ENCODE results near the gene PNRC1. TPM values are rescaled to one million over a fixed set of nuclear protein-coding genes. Genes with fewer than 3 reads are reported as not detected.

PNRC1 gene
- total and polyA plus RNA-seq, 2 experiments from 2014 or later: 35.0 to 38.6 TPM

DNA sequence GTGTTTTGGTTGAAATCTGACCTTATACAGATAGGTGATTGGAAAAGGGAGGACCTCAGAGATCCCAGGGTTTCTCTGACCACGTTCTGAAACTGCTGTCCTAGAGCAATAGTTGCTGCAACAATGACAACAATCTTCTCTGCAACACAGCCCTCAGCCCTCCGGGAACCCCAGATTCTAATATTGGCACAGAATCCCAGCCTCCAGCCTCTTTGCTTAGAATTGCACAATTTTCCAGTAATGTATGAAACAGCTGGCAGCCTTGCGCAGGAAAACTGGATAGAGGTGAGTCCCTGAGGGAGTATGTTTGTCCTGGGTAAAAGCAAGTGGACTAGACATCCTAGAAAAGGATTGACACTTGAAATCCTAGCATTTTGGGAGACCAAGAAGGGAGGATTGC is 30.4 kb upstream of the PNRC1 start:
- Histone ChIP-seq H3K9me2 (ENCODE audit: insufficient read depth) (no peaks in the 10 kb centered on the region), H3K4me3 (no peak overlapping the region), H3K36me3 (ENCODE audit: insufficient read depth) (no peaks in the 10 kb centered on the region), H3F3A (replicated peaks; ENCODE audit: low read depth) (no peaks in the 10 kb centered on the region), H3K4me1 (ENCODE audit: insufficient read depth) (peaks cover 12% of the 10 kb centered on the region; the same call in 1 of the 2 replicates), H3K79me2 (replicated peaks; ENCODE audit: insufficient read depth) (no peaks in the 10 kb centered on the region), H4K20me1 (replicated peaks; ENCODE audit: insufficient read depth) (no peaks in the 10 kb centered on the region), H3K27ac (ENCODE audit: low read depth) (no peak overlapping the region), H2AFZ (no peak overlapping the region), H3K27me3 (ENCODE audit: insufficient read depth) (peaks cover 34% of the 10 kb centered on the region), H3K4me2 (no peak overlapping the region)
- Mint-ChIP-seq H3K9me3 (no peaks in the 10 kb centered on the region), H3K4me1 (peaks cover 20% of the 10 kb centered on the region), H3K4me3 (no peak overlapping the region), H3K27ac (no peak overlapping the region), H3K27me3 (ENCODE audit: insufficient read depth, low read depth, poor library complexity) (peaks cover 6% of the 10 kb centered on the region), H3K36me3 (ENCODE audit: low read depth) (no peaks in the 10 kb centered on the region)
- no peak for DNase-seq (ENCODE audit: low spot score)
- no peak for ATAC-seq
- TF ChIP-seq ZNF114 (CRISPR knock-in tag; IDR thresholded peaks at IDR 0.05) (no peak), EZH2 (IDR thresholded peaks at IDR 0.05; ENCODE audit: low read depth, unreplicated experiment) (no peak), NANOG (IDR thresholded peaks at IDR 0.05; ENCODE audit: borderline replicate concordance) (no peak), CREB1 (CRISPR knock-in tag; IDR thresholded peaks at IDR 0.05; ENCODE audit: low read depth) (no peak), ZNF331 (CRISPR knock-in tag; IDR thresholded peaks at IDR 0.05; ENCODE audit: low read depth) (no peak), EZH2phosphoT487 (IDR thresholded peaks at IDR 0.05; ENCODE audit: unreplicated experiment) (no peak), JUNB (IDR thresholded peaks at IDR 0.05; ENCODE audit: unreplicated experiment) (no peak), STAT1 (IDR thresholded peaks at IDR 0.05; ENCODE audit: unreplicated experiment) (no peak)
- TF ChIP-seq, protein P1, sequence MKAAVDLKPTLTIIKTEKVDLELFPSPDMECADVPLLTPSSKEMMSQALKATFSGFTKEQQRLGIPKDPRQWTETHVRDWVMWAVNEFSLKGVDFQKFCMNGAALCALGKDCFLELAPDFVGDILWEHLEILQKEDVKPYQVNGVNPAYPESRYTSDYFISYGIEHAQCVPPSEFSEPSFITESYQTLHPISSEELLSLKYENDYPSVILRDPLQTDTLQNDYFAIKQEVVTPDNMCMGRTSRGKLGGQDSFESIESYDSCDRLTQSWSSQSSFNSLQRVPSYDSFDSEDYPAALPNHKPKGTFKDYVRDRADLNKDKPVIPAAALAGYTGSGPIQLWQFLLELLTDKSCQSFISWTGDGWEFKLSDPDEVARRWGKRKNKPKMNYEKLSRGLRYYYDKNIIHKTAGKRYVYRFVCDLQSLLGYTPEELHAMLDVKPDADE (IDR thresholded peaks at IDR 0.05): no peak
- TF ChIP-seq, protein P2, sequence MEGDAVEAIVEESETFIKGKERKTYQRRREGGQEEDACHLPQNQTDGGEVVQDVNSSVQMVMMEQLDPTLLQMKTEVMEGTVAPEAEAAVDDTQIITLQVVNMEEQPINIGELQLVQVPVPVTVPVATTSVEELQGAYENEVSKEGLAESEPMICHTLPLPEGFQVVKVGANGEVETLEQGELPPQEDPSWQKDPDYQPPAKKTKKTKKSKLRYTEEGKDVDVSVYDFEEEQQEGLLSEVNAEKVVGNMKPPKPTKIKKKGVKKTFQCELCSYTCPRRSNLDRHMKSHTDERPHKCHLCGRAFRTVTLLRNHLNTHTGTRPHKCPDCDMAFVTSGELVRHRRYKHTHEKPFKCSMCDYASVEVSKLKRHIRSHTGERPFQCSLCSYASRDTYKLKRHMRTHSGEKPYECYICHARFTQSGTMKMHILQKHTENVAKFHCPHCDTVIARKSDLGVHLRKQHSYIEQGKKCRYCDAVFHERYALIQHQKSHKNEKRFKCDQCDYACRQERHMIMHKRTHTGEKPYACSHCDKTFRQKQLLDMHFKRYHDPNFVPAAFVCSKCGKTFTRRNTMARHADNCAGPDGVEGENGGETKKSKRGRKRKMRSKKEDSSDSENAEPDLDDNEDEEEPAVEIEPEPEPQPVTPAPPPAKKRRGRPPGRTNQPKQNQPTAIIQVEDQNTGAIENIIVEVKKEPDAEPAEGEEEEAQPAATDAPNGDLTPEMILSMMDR (conservative IDR thresholded peaks at IDR 0.05; ENCODE audit: low read depth in 2 of 2): no peak
- TF ChIP-seq, protein P3, sequence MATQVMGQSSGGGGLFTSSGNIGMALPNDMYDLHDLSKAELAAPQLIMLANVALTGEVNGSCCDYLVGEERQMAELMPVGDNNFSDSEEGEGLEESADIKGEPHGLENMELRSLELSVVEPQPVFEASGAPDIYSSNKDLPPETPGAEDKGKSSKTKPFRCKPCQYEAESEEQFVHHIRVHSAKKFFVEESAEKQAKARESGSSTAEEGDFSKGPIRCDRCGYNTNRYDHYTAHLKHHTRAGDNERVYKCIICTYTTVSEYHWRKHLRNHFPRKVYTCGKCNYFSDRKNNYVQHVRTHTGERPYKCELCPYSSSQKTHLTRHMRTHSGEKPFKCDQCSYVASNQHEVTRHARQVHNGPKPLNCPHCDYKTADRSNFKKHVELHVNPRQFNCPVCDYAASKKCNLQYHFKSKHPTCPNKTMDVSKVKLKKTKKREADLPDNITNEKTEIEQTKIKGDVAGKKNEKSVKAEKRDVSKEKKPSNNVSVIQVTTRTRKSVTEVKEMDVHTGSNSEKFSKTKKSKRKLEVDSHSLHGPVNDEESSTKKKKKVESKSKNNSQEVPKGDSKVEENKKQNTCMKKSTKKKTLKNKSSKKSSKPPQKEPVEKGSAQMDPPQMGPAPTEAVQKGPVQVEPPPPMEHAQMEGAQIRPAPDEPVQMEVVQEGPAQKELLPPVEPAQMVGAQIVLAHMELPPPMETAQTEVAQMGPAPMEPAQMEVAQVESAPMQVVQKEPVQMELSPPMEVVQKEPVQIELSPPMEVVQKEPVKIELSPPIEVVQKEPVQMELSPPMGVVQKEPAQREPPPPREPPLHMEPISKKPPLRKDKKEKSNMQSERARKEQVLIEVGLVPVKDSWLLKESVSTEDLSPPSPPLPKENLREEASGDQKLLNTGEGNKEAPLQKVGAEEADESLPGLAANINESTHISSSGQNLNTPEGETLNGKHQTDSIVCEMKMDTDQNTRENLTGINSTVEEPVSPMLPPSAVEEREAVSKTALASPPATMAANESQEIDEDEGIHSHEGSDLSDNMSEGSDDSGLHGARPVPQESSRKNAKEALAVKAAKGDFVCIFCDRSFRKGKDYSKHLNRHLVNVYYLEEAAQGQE (IDR thresholded peaks at IDR 0.05; ENCODE audit: unreplicated experiment): no peak

All from GM23338 (cell line).